ENCODE results near the gene ADAMTS9.

Gene ADAMTS9

DNA sequence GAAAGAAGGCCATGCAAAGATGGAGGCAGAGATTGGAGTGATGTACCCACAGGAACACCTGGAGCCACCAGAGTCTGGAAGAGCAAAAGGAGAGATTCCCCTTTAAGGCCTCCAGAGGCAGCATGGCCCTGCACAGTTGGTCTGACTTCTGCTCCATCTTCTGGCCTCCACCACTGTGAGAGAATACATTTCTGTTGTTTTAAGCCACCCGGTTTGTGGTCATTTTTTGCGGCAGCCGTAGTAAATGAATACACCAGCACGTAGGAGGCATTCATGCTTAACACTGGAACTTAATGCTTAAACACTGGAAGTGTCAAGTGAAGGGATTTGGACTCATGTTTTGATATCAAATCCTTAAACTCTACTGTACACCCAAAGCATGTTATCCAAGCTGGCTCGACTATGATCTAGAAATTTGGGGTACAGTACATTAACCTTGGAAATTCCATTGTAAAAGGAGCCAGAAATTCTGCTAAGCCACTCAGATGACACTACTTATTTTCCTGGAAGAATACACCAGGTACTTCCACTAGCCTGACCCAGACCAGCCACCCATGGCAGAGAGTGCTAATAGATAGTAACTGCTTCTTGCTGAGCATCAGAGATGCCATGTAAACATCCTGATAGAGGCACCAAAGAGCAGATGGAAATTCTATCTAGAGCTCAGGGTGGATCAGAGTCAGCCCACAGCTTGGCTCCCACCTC lies 190.9 kb downstream of the ADAMTS9 start:
- TF ChIP-seq, protein P1, sequence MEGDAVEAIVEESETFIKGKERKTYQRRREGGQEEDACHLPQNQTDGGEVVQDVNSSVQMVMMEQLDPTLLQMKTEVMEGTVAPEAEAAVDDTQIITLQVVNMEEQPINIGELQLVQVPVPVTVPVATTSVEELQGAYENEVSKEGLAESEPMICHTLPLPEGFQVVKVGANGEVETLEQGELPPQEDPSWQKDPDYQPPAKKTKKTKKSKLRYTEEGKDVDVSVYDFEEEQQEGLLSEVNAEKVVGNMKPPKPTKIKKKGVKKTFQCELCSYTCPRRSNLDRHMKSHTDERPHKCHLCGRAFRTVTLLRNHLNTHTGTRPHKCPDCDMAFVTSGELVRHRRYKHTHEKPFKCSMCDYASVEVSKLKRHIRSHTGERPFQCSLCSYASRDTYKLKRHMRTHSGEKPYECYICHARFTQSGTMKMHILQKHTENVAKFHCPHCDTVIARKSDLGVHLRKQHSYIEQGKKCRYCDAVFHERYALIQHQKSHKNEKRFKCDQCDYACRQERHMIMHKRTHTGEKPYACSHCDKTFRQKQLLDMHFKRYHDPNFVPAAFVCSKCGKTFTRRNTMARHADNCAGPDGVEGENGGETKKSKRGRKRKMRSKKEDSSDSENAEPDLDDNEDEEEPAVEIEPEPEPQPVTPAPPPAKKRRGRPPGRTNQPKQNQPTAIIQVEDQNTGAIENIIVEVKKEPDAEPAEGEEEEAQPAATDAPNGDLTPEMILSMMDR (IDR thresholded peaks at IDR 0.05; ENCODE audit: unreplicated experiment in 3 of 3) = no peak
- peaks cover 18% of the 10 kb centered on the region for H3K4me1 Mint-ChIP-seq
- H3K27me3 Mint-ChIP-seq (ENCODE audit: low read depth) = peaks cover 12% of the 10 kb centered on the region
- H3K4me3 Mint-ChIP-seq = no peak overlapping the region
- no peaks in the 10 kb centered on the region for H3K9me3 Mint-ChIP-seq
- peak overlapping the region in 1 of 3 experiments; percentile 65 for H3K27ac Mint-ChIP-seq
- no peaks in the 10 kb centered on the region for H3K36me3 Mint-ChIP-seq (ENCODE audit: low read depth)

DNA sequence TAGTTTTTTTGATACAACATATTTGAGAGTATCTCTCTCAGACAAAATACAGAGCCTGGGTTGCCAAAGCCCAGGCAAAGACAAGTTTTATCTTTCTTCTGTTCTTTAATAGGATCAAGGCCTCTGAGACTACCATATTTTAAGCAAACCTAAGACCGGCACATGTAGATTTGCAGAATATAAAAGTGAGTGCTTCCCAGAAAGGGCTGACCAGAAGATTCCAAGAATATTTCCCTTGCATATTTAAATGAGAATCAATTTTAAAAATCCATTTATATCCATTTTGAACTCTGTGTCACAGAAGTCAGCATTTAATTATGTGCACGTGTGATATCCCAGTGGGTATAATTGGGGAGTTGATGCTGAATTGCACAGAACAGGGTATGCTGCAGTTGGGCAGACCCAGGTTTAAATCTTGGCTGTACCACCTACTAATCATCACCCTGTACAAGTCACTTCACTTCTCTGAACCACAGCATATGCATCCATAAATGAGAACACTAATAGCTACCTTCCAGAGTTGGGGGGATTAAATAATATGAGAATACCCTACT lies 191.9 kb downstream of the ADAMTS9 start:
- H3K4me3 Mint-ChIP-seq = no peak overlapping the region
- H3K27ac Mint-ChIP-seq = no peak overlapping the region
- H3K9me3 Mint-ChIP-seq = no peaks in the 10 kb centered on the region
- peaks cover 26% of the 10 kb centered on the region for H3K4me1 Mint-ChIP-seq
- no peaks in the 10 kb centered on the region for H3K36me3 Mint-ChIP-seq (ENCODE audit: low read depth)
- peaks cover 14% of the 10 kb centered on the region for H3K27me3 Mint-ChIP-seq (ENCODE audit: low read depth)
- TF ChIP-seq, protein P1 (IDR thresholded peaks at IDR 0.05; ENCODE audit: unreplicated experiment in 3 of 3) = no peak

DNA sequence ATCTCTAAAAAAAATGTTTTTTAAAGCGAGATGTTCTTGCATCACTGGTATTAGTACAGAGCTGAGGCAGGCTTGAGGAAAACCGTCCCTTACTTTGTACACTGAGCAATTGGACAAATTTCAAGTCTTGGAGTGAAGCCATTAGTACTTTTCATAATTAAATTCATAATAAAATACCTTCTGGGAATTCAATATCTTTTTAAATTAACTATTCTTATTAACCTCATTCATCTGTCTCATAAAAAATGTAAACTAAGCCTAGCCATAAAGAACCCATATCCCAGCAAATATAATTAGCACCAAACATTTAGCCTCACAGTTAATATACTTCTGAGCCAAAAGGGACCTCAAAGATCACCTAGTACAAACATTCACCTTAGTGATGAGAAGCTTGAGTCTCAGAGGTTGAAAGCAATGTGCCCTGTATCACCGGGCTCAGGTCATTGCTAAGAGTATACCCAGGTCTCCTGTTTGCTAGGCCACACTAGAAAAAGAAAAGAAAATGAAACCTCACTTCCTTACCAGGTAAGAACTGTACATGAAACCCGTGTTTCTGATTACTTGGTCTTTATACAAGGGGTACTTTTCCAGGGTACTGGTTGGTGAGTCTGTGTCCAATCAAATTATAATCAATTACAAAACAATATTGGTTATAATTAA lies 192.5 kb downstream of the ADAMTS9 start:
- TF ChIP-seq, protein P1 (IDR thresholded peaks at IDR 0.05; ENCODE audit: unreplicated experiment in 3 of 3) = no peak
- H3K36me3 Mint-ChIP-seq (ENCODE audit: low read depth) = no peaks in the 10 kb centered on the region
- no peak overlapping the region for H3K4me3 Mint-ChIP-seq
- H3K27me3 Mint-ChIP-seq (ENCODE audit: low read depth) = peaks cover 16% of the 10 kb centered on the region
- H3K4me1 Mint-ChIP-seq = peaks cover 32% of the 10 kb centered on the region
- H3K9me3 Mint-ChIP-seq = no peaks in the 10 kb centered on the region
- H3K27ac Mint-ChIP-seq = no peak overlapping the region

DNA sequence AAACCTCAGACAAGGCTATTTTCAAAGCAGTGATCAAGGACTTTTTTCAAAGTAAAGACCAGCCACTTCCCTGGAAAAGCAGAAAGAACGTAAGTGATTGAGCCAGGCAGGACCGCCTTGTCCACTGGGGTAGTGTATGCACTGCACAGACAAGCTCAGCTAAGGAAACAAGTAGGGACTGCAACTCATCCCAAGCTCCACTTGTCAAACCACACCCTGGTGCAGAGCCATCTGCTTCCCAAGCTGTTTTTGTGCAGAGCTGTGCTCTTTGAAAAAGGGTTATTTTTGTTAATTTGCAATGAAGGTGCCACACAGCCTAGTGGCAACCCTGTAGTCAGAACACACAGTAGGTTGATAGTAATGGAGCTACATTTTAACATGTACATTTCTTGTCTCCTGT lies 193.3 kb downstream of the ADAMTS9 start:
- Mint-ChIP-seq H3K36me3 (ENCODE audit: low read depth) (no peaks in the 10 kb centered on the region), H3K9me3 (no peaks in the 10 kb centered on the region), H3K4me1 (peaks cover 38% of the 10 kb centered on the region), H3K4me3 (no peak overlapping the region), H3K27me3 (ENCODE audit: low read depth) (peaks cover 16% of the 10 kb centered on the region), H3K27ac (peak overlapping the region in 1 of 3 experiments; percentile 21)
- TF ChIP-seq, protein P1 (IDR thresholded peaks at IDR 0.05; ENCODE audit: unreplicated experiment in 3 of 3) = no peak

DNA sequence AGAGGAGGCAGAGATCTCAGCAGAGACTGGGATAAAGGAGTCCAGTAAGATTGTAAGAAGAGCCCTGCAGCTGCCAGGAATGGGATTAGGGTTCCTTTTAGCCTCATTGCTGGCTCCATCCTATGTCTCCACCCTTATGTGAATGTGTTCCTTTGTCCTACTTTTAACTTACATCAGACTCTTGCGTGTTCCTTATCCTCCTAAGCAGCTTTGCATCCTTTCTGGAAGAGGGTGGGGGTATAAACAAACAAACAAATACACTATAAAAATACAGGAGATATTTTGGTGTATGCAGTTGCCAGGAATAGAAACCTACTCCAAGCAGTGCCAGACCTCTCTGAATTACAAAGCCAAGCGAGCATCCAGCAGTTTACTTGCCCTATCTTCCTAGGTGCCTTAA lies 194.7 kb downstream of the ADAMTS9 start:
- no peaks in the 10 kb centered on the region for H3K36me3 Mint-ChIP-seq (ENCODE audit: low read depth)
- no peak overlapping the region for H3K27ac Mint-ChIP-seq
- H3K9me3 Mint-ChIP-seq = no peaks in the 10 kb centered on the region
- TF ChIP-seq, protein P1 (IDR thresholded peaks at IDR 0.05; ENCODE audit: unreplicated experiment in 3 of 3) = no peak
- peaks cover 13% of the 10 kb centered on the region for H3K27me3 Mint-ChIP-seq (ENCODE audit: low read depth)
- no peak overlapping the region for H3K4me3 Mint-ChIP-seq
- H3K4me1 Mint-ChIP-seq = peaks cover 46% of the 10 kb centered on the region

Data from nephron (organoid).